ENCODE data around the gene RYK. TPM values are rescaled to one million over a fixed set of nuclear protein-coding genes. Genes with fewer than 3 reads are reported as not detected.
A peak's percentile ranks its signal among the peaks of the same experiment; 100 is the strongest.

RYK gene
- total RNA-seq, 2 donors from 2014 or later = 50.9 to 74.1 TPM

DNA sequence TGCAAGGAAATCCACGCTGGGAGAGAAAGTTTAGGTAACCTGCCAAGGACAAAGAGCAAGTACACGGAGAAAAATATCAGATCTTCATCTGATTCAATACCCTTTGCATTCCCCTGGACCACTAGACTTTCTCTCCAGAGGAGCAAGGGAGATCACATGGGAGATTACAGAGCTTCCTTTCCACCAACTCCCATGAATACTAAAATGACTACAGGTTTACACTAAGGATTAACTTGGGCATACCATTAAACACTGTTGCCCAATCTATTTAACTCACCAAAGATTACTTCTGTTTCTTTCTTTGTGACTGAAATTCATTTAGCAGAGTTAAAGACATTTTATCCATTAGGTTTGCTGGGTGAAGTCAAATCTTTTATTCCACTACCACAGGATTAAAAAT, 71.2 kb downstream of the RYK start:
- H3K4me3 ChIP-seq = no peak overlapping the region
- no peaks in the 10 kb centered on the region for H3K9me3 ChIP-seq
- no peak overlapping the region for H3K27ac ChIP-seq
- TF ChIP-seq, protein P1, sequence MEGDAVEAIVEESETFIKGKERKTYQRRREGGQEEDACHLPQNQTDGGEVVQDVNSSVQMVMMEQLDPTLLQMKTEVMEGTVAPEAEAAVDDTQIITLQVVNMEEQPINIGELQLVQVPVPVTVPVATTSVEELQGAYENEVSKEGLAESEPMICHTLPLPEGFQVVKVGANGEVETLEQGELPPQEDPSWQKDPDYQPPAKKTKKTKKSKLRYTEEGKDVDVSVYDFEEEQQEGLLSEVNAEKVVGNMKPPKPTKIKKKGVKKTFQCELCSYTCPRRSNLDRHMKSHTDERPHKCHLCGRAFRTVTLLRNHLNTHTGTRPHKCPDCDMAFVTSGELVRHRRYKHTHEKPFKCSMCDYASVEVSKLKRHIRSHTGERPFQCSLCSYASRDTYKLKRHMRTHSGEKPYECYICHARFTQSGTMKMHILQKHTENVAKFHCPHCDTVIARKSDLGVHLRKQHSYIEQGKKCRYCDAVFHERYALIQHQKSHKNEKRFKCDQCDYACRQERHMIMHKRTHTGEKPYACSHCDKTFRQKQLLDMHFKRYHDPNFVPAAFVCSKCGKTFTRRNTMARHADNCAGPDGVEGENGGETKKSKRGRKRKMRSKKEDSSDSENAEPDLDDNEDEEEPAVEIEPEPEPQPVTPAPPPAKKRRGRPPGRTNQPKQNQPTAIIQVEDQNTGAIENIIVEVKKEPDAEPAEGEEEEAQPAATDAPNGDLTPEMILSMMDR (IDR thresholded peaks at IDR 0.05) = no peak
- no peaks in the 10 kb centered on the region for H3K4me1 ChIP-seq (ENCODE audit: control insufficient read depth in 1 of 2, low read depth in 2 of 2)
- peaks cover 2% of the 10 kb centered on the region for H3K36me3 ChIP-seq
- H3K27me3 ChIP-seq (replicated peaks; ENCODE audit: insufficient read depth) = no peaks in the 10 kb centered on the region
- ATAC-seq (ENCODE audit: insufficient number of reproducible peaks, low FRiP score, low read depth) = no peak
- DNase-seq (ENCODE audit: low spot score) = no peak

DNA sequence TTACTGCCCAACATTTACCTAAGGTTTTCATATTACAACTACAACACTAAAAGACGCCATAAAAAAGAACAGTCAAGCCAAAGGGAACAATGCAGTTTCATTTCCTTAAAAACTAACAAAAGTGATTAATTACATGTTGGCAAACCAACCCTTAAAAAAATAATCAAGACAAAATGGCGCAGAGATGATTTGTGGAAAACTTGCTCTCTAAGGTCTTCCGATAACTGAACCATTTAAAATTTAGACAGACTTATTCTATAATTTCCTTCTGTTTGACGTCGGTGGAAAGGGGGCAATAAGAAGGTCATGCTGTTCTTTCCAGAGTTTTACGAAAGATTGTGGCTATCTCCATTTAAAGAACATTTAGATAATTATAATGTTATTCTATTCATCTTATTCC, 87.6 kb downstream of the RYK start:
- Histone ChIP-seq H3K27ac (peak overlapping the region in 1 of 2 donors; percentile 30), H3K36me3 (peaks cover 10% of the 10 kb centered on the region), H3K4me3 (no peak overlapping the region), H3K27me3 (replicated peaks; ENCODE audit: insufficient read depth) (no peaks in the 10 kb centered on the region), H3K4me1 (ENCODE audit: control insufficient read depth in 1 of 2, low read depth in 2 of 2) (peaks cover 0 to 7% of the 10 kb centered on the region in 2 donors), H3K9me3 (no peaks in the 10 kb centered on the region)
- DNase-seq (ENCODE audit: low spot score) (no peak), ATAC-seq (ENCODE audit: insufficient number of reproducible peaks, low FRiP score, low read depth) (no peak)
- TF ChIP-seq, protein P1 (IDR thresholded peaks at IDR 0.05) = no peak

DNA sequence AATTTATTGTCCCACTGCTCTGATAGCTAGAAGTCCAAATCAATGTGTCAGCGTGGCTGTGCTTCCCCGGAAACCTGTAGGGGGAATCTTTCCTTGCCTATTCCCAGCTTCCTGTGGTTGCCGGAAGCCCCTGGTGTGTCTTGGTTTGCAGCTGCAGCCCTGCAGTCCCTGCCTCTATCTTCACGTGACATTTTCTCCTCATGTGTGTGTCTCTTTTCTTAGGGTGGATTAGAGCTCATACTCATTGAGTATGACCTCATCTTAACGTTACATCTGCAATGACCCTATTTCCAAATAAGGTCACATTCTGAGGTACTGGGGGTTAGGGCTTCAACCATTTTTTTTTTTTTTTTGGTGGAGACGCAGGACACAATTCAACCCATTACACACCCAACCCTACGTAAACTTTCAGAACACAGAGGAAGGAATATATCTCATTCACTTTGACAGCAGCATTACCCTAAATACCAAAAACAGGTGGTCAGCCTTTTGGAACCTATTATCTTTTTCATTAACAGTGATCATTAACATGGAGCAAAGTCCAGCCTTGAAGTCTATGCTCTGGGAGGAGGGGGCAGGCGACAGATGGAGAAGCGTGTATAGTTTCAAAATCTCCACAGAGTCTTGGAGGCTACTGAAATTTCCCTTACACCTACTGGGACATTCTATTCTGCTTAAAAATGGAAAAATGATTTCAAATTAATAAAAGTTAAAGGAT, 88.6 kb downstream of the RYK start:
- H3K9me3 ChIP-seq = no peaks in the 10 kb centered on the region
- DNase-seq (ENCODE audit: low spot score) = no peak
- no peaks in the 10 kb centered on the region for H3K27me3 ChIP-seq (replicated peaks; ENCODE audit: insufficient read depth)
- ATAC-seq (ENCODE audit: insufficient number of reproducible peaks, low FRiP score, low read depth) = no peak
- peaks cover 14% of the 10 kb centered on the region for H3K36me3 ChIP-seq
- TF ChIP-seq, protein P1 (IDR thresholded peaks at IDR 0.05) = no peak
- H3K4me1 ChIP-seq (ENCODE audit: control insufficient read depth in 1 of 2, low read depth in 2 of 2) = peaks cover 0 to 7% of the 10 kb centered on the region in 2 donors
- no peak overlapping the region for H3K4me3 ChIP-seq
- no peak overlapping the region for H3K27ac ChIP-seq

DNA sequence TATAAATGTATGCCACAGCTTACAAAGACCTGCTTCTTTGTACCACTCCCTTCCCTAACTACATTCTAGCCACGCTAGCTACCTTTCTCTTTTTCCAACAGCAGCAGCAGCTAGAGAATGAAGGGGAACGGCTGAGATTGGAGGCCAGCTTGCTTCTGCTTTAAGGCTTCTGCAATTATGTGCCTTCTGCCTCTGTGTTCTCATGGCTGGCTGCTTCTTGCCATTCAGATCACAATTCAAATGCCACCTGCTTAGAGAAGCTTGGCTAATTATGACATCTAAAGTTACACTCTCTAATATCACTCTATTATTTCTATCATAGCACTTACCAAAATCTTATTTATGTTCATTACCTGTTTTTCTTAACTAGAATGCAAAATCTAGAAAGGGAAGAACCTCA, 95.2 kb downstream of the RYK start:
- Histone ChIP-seq H3K27ac (no peak overlapping the region), H3K4me1 (ENCODE audit: control insufficient read depth in 1 of 2, low read depth in 2 of 2) (no peaks in the 10 kb centered on the region), H3K4me3 (no peak overlapping the region), H3K27me3 (replicated peaks; ENCODE audit: insufficient read depth) (no peaks in the 10 kb centered on the region), H3K36me3 (peaks cover 37% of the 10 kb centered on the region), H3K9me3 (no peaks in the 10 kb centered on the region)
- DNase-seq (ENCODE audit: low spot score) = no peak
- no peak for ATAC-seq (ENCODE audit: insufficient number of reproducible peaks, low FRiP score, low read depth)
- TF ChIP-seq, protein P1 (IDR thresholded peaks at IDR 0.05) = no peak

DNA sequence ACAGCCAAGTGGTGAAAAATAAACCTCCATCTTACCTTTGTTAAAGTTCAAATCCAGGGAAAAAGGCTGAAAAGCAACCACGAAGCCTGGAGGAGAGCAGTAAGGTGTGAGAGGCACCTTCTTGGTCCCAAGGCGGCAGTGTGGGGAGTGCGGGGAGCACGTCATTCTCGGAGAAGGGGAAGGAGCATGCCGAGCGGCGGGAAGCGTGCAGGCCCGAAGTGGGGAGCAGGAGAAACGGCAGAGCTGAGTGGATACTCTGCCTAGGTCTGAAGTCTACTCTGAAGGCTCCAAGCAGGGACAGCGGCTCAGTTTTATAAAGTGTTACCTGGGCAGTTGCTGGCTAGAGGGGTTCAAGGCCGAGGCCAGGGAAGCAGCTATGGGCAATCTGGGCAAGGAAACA, 96.9 kb downstream of the RYK start:
- no peak overlapping the region for H3K27ac ChIP-seq
- H3K36me3 ChIP-seq = peaks cover 32% of the 10 kb centered on the region
- DNase-seq (ENCODE audit: low spot score) (no peak), ATAC-seq (ENCODE audit: insufficient number of reproducible peaks, low FRiP score, low read depth) (no peak)
- H3K9me3 ChIP-seq = no peaks in the 10 kb centered on the region
- TF ChIP-seq, protein P1 (IDR thresholded peaks at IDR 0.05) = no peak
- H3K4me3 ChIP-seq = no peak overlapping the region
- H3K27me3 ChIP-seq (replicated peaks; ENCODE audit: insufficient read depth) = no peaks in the 10 kb centered on the region
- peaks cover 0 to 13% of the 10 kb centered on the region in 2 donors for H3K4me1 ChIP-seq (ENCODE audit: control insufficient read depth in 1 of 2, low read depth in 2 of 2)

Measured in thoracic aorta (tissue), 2 donors.